GM12875 (cell line): Measurements from ENCODE around the gene SEM1.
"Not testable (repeated sequence)": the region's sequence is repeated elsewhere in the genome, so short reads cannot be mapped to it uniquely, and the experiment has no call there.

Experiments
- H3K4me3 ChIP-seq: one replicate; pipeline ENCODE4 v1.5.1; 2011; ENCODE audit warnings: low read depth, low read length, control low read depth
- TF ChIP-seq, protein P1 (sequence below): IDR thresholded peaks from 2 replicates; pipeline ENCODE4 v1.5.1; 2011; ENCODE audit warnings: low read depth, mild to moderate bottlenecking, control low read depth, inconsistent platforms, low read length, moderate library complexity, borderline replicate concordance; ENCODE audit not compliant: insufficient read depth

The SEM1 gene

DNA sequence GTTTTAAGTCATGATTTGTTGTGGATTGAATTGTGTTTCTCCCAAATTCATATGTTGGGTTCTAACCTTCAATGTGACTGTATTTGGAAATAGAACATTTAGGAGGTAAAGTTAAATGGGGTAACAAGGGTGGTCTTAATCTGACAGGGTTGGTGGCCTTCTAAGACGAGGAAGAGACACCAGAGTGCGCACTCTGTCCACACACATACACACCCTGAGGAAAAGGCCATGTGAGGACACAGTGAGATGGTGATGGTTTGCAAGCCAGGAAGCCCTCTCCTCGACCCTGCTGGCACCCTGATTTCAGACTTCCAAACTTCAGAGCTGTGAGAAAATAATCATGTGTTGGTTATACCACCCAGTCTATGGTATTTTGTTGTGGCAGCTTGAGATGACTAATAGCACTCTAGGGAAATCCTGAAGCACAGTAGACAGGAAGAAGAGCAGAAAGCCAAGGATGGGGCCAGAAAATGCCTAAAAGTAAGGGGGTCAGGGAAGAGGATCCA lies 28.0 kb upstream of the SEM1 start:
- no peak overlapping the region for H3K4me3 ChIP-seq
- TF ChIP-seq, protein P1, sequence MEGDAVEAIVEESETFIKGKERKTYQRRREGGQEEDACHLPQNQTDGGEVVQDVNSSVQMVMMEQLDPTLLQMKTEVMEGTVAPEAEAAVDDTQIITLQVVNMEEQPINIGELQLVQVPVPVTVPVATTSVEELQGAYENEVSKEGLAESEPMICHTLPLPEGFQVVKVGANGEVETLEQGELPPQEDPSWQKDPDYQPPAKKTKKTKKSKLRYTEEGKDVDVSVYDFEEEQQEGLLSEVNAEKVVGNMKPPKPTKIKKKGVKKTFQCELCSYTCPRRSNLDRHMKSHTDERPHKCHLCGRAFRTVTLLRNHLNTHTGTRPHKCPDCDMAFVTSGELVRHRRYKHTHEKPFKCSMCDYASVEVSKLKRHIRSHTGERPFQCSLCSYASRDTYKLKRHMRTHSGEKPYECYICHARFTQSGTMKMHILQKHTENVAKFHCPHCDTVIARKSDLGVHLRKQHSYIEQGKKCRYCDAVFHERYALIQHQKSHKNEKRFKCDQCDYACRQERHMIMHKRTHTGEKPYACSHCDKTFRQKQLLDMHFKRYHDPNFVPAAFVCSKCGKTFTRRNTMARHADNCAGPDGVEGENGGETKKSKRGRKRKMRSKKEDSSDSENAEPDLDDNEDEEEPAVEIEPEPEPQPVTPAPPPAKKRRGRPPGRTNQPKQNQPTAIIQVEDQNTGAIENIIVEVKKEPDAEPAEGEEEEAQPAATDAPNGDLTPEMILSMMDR, result no peak

DNA sequence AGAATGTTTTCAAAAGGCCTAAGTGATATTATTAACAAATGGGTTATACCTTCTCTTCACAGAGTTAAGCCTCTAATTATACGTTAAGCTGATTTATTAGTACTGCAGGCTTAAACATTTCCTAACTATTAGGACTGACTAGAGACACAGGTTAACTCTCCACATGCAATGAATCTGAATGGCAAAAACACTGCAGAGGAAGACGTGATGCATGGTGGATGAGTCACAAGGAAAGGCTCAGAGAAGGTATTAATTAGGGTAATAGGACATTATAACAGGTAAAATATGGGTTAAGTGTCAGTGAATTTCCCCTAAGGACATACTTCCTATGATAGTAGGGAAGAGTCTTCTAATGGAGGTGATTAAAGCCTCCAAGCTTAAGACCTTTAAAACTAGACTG lies 24.7 kb upstream of the SEM1 start:
- no peak overlapping the region for H3K4me3 ChIP-seq
- TF ChIP-seq, protein P1, result no peak

DNA sequence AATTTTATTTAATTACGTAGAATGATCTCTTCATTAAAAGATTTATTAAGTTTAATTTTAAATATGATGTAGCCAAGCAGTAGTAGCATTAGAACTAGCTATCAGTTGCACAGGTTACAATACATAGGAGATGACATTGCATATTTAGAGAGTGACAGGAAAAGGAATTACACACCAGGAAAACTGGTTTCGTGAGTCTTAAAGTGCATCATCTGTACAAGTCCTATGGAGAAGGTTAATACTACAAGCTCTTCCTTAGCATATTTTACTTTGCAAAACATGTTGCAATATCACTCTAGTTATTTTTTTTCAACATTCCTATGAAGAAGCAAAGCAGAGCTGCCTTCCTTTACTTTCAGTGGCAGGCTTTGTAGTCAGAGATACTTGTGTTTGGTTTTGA lies 20.2 kb upstream of the SEM1 start:
- TF ChIP-seq, protein P1, result no peak
- H3K4me3 ChIP-seq, result no peak overlapping the region

DNA sequence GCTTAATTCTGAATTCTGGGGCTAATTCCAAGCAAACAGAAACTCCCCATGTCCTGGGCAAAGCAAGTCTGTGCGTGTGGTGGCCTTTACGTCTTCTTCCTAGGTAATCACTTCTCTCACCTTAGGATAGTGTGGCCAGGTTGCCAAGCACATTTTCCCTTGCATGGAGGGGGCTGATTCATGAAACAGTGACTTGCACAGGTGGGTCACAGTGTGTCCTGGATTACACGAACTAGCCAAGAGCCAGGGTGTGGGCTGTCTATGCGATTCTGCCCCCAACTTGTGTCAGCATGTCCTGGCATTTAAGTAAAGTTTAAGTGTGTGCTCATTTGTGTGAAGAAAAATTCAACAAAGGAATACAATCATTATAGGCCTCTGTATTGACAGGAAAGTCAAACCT lies 18.5 kb upstream of the SEM1 start:
- TF ChIP-seq, protein P1, result no peak
- H3K4me3 ChIP-seq, result no peak overlapping the region

DNA sequence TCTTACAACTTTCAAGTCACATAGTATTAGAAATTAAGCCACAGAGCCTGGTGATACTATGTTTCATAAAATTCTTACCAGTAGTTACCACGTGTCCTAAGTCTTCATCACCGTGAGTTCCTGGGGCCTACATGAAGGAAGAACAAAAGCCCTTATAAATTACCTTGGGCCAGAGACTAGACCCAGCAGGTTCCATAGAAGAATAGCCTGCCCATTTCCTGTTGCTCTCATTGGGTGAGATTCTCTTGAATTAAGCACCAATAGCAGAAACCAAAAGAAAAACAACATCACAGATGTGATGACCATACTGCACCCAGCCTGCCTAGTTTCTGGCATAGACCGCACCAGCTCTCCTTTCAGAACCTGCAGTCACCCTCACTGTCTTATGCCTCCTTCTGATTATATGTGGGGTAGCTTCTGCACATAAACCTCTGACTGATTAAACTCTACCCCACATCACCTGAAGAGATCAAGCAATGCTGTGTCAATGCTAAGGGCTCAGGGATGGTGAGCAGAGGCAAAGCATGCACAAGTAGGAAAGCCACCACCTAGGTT lies 18.0 kb upstream of the SEM1 start:
- H3K4me3 ChIP-seq, result no peak overlapping the region
- TF ChIP-seq, protein P1, result no peak

DNA sequence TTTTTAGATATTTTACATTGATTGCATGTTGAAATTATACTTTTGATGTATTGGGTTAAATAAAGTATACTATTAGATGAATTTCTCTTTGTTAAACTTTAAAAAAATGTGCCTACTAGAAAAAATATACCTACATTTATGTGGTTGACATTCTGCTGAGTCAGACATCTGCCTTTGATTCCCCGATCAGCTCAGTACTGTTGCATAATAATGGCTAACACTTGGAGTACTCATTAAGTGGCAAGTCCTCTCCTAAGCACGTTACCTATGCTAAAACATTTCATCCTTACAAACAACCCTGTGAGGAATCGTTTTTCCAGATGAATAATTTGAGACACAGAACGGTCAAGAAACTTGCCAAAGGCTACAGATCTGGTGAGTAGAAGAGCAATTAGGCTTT lies 14.0 kb upstream of the SEM1 start:
- no peak overlapping the region for H3K4me3 ChIP-seq
- TF ChIP-seq, protein P1, result no peak

DNA sequence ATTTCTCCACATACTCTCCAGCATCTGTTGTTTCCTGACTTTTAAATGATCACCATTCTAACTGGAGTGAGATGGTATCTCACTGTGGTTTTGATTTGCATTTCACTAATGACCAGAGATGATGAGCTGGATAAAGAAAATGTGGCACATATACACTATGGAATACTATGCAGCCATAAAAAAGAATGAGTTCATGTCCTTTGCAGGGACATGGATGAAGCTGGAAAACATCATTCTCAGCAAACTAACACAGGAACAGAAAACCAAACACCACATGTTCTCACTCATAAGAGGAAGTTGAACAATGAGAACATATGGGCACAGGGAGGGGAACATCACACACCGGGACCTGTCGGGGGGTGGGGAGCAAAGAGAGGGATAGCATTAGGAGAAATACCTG lies 13.3 kb upstream of the SEM1 start:
- H3K4me3 ChIP-seq, result not testable (repeated sequence)

DNA sequence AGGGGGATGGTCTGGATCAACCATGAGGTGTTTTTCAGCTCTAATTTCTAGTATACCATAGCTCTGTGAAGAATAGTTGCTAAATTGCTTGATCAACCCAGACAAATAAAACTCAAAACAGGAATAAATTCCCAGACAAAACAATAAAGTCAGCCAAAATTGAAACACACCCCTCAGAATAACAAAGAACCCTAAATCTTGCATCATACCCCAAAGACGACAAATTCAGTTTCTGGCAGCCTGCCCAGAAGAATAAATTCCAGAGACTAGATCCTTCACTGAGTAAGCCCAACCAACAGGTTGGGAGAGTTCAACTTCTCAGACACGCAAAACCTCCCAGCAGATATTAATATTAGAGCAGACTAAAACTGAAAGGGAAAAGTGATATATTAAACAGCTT lies 11.2 kb upstream of the SEM1 start:
- TF ChIP-seq, protein P1, result no peak
- H3K4me3 ChIP-seq, result no peak overlapping the region
